ENCODE data around the gene ARSG. TPM values are rescaled to one million over a fixed set of nuclear protein-coding genes. Genes with fewer than 3 reads are reported as not detected.

The ARSG gene
- total and polyA plus RNA-seq, 2 donors (not counting 3 experiments of a cell fraction or from before 2014, with no cell fraction given), result 3.9 to 7.0 TPM

GRCh38 chr17:68296217-68297191 is 5.2 kb downstream of the ARSG start:
- BruUV-seq (replicated peaks), result no TSS peak
- no peak for FAIRE-seq
- CTCF ChIA-PET, result interaction anchor here (0.7 to 1.9 kb wide), 2 partner anchors 18 to 102 kb away, joined by 3 to 12 read pairs; no protein-coding TSS in a partner anchor

More at GRCh38 chr17:68296217-68297191, 5.2 kb downstream of the ARSG start:
- TF ChIP-seq JUN (IDR thresholded peaks at IDR 0.05; ENCODE audit: borderline replicate concordance, insufficient read depth, insufficient read length, low read depth) (no peak), POLR2A (IDR thresholded peaks at IDR 0.05; ENCODE audit: low read depth, low read length) (no peak), MYC (IDR thresholded peaks at IDR 0.05; ENCODE audit: low read depth, low read length) (no peak), GATA2 (IDR thresholded peaks at IDR 0.05; ENCODE audit: insufficient read depth, insufficient read length, low read depth, low read length) (no peak), EZH2 (IDR thresholded peaks at IDR 0.05; ENCODE audit: borderline replicate concordance, low read depth, low read length, severe bottlenecking) (no peak), POLR2AphosphoS5 (IDR thresholded peaks at IDR 0.05; ENCODE audit: insufficient read depth, low read depth, low read length) (no peak)
- TF ChIP-seq, protein P1, sequence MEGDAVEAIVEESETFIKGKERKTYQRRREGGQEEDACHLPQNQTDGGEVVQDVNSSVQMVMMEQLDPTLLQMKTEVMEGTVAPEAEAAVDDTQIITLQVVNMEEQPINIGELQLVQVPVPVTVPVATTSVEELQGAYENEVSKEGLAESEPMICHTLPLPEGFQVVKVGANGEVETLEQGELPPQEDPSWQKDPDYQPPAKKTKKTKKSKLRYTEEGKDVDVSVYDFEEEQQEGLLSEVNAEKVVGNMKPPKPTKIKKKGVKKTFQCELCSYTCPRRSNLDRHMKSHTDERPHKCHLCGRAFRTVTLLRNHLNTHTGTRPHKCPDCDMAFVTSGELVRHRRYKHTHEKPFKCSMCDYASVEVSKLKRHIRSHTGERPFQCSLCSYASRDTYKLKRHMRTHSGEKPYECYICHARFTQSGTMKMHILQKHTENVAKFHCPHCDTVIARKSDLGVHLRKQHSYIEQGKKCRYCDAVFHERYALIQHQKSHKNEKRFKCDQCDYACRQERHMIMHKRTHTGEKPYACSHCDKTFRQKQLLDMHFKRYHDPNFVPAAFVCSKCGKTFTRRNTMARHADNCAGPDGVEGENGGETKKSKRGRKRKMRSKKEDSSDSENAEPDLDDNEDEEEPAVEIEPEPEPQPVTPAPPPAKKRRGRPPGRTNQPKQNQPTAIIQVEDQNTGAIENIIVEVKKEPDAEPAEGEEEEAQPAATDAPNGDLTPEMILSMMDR (IDR thresholded peaks at IDR 0.05; ENCODE audit: extremely low read depth in 1 of 2, insufficient read depth in 1 of 2, low read depth in 1 of 2, low read length in 2 of 2), result no peak
- TF ChIP-seq, protein P2, sequence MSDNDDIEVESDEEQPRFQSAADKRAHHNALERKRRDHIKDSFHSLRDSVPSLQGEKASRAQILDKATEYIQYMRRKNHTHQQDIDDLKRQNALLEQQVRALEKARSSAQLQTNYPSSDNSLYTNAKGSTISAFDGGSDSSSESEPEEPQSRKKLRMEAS (IDR thresholded peaks at IDR 0.05; ENCODE audit: insufficient read depth, insufficient read length), result no peak
- H3K27me3 ChIP-seq (ENCODE audit: control insufficient read depth in 2 of 2, insufficient read depth in 2 of 2, low read length in 2 of 2), result no peaks in the 10 kb centered on the region
- intact Hi-C loops (cut with micrococcal nuclease) (no loop called here), dilution Hi-C loops (cut with MboI; ENCODE audit: extremely low pct_ligation_motif_present, low sequenced_read_pairs) (no loop called here)
- DNase-seq (ENCODE audit: low read depth, low spot score), result no peak
- H2AFZ ChIP-seq (ENCODE audit: low read depth, low read length), result no peak overlapping the region
- H3K4me2 ChIP-seq (ENCODE audit: insufficient read depth, low read length), result no peak overlapping the region
- no peaks in the 10 kb centered on the region for H3K9me3 ChIP-seq (replicated peaks; ENCODE audit: control insufficient read depth, insufficient read depth, low read length)
- no peaks in the 10 kb centered on the region for H3K36me3 ChIP-seq (ENCODE audit: control insufficient read depth in 2 of 2, extremely low read depth in 1 of 2, insufficient read depth in 2 of 2, low read length in 2 of 2)
- POLR2A ChIA-PET, result no interaction called here
- H3K4me3 ChIP-seq (replicated peaks in 1 of 3; ENCODE audit: insufficient read depth in 1 of 3, low read depth in 1 of 3, low read length in 3 of 3), result no peak overlapping the region
- no peaks in the 10 kb centered on the region for H4K20me1 ChIP-seq (replicated peaks; ENCODE audit: control insufficient read depth, extremely low read depth, insufficient read depth, low read length)
- H3K4me1 ChIP-seq (ENCODE audit: control insufficient read depth, extremely low read depth, insufficient read depth, low read length), result peaks cover 13% of the 10 kb centered on the region
- H3K79me2 ChIP-seq (ENCODE audit: control insufficient read depth, insufficient read depth, low read length), result no peaks in the 10 kb centered on the region
- no peak overlapping the region for H3K9ac ChIP-seq (replicated peaks; ENCODE audit: extremely low read depth, insufficient read depth, low read length)
- H3K27ac ChIP-seq (ENCODE audit: insufficient read depth, low read depth, low read length), result no peak overlapping the region
- H3K9me1 ChIP-seq (replicated peaks; ENCODE audit: control insufficient read depth, extremely low read depth, insufficient read depth, low read length), result no peaks in the 10 kb centered on the region
